NAMALWA (cell line): ENCODE data around the gene TDRD7.
"Not testable (repeated sequence)": the region's sequence is repeated elsewhere in the genome, so short reads cannot be mapped to it uniquely, and the experiment has no call there.

Experiments
- DNase-seq: peaks from one replicate; pipeline ENCODE4 v3.0.0-alpha.2; 2015; ENCODE audit warnings: low spot score

Gene TDRD7

GRCh38 chr9:97479496-97480159 lies 67.7 kb downstream of the TDRD7 start:
- no peak for DNase-seq

- DNase-seq: no peak
These were observed 68.3 kb downstream of the TDRD7 start for GRCh38 chr9:97480174-97480573.

- DNase-seq: no peak
These were observed 68.9 kb downstream of the TDRD7 start for GRCh38 chr9:97480749-97481148.

GRCh38 chr9:97484134-97484533 lies 72.2 kb downstream of the TDRD7 start:
- DNase-seq: no peak

- DNase-seq: peak; percentile 20
These were observed 75.2 kb downstream of the TDRD7 start for GRCh38 chr9:97487107-97487506.

GRCh38 chr9:97487861-97488260 lies 76.0 kb downstream of the TDRD7 start:
- DNase-seq: no peak

GRCh38 chr9:97491216-97491999 lies 79.5 kb downstream of the TDRD7 start:
- DNase-seq: no peak

- not testable (repeated sequence) for DNase-seq
These were observed 85.9 kb downstream of the TDRD7 start for GRCh38 chr9:97497558-97498375.

GRCh38 chr9:97498846-97499245 lies 87.0 kb downstream of the TDRD7 start:
- DNase-seq: not testable (repeated sequence)

GRCh38 chr9:97500263-97500662 lies 88.4 kb downstream of the TDRD7 start:
- no peak for DNase-seq

GRCh38 chr9:97500765-97501176 lies 88.9 kb downstream of the TDRD7 start:
- DNase-seq: no peak

GRCh38 chr9:97501177-97501971 lies 89.5 kb downstream of the TDRD7 start, which contains the start of gene TMOD1:
TMOD1 (plus strand) TSS chr9:97501666; CDS start chr9:97524189, 22,523 bp downstream.
- no peak for DNase-seq

- DNase-seq: no peak
These were observed 90.0 kb downstream of the TDRD7 start for GRCh38 chr9:97501972-97502221.

- DNase-seq: no peak
These were observed 90.5 kb downstream of the TDRD7 start for GRCh38 chr9:97502222-97502983.

GRCh38 chr9:97502984-97503861 lies 91.3 kb downstream of the TDRD7 start:
- DNase-seq: no peak

- DNase-seq: no peak
These were observed 91.9 kb downstream of the TDRD7 start for GRCh38 chr9:97503862-97504210.

GRCh38 chr9:97504381-97505216 lies 92.7 kb downstream of the TDRD7 start:
- no peak for DNase-seq

- no peak for DNase-seq
These were observed 93.9 kb downstream of the TDRD7 start for GRCh38 chr9:97505845-97506244.

GRCh38 chr9:97506306-97506705 lies 94.4 kb downstream of the TDRD7 start:
- no peak for DNase-seq
